ENCODE measurements around the gene MYOM3.

Gene MYOM3

GRCh38 chr1:24095140-24095859 lies 16.6 kb downstream of the MYOM3 start:
- no peak for DNase-seq

DNA sequence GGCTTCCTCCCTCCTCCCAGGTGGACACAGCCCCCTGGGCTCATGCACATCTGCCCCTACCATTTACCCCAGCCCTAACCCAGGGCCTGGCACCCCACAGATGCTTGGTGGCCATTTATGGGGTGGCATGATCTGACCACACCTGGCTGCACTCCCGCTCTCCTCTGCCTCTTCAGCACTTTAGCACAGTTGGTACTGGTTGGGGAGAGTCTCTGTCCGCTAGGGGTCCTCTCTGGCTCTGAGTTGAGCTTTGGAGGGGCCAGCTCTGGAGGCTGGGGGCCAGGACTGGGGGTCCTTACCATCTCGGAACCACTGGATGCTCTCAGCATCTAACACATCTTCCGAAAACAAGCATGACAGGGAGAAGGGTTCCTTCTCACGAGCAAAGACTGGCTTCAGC lies 17.4 kb downstream of the MYOM3 start:
- no peak for DNase-seq

DNA sequence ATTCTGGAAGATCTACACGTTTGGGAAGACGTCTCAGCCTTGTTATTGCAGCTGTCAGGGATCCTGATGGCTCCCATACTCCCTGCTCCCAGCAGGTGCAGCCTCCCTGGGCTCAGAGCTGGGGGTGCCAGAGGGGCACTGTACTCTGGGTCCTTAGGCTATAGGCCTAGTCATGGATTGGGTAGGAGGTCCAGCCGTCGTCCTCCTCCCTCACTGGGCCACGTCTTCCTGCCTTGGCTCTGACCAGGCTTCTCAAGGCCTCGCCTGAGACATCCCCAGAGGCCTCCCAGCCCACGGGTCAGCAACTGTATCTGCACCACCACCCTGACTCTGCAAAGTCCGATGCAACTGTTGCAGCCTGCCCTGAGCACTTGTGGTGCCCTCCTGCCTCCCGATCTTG lies 18.2 kb downstream of the MYOM3 start:
- DNase-seq = no peak

- DNase-seq = no peak
Observed at GRCh38 chr1:24092979-24093378, 19.0 kb downstream of the MYOM3 start.

GRCh38 chr1:24091971-24092482 lies 19.9 kb downstream of the MYOM3 start:
- no peak for DNase-seq

- DNase-seq = no peak
Observed at GRCh38 chr1:24090736-24091135, 21.2 kb downstream of the MYOM3 start.

DNA sequence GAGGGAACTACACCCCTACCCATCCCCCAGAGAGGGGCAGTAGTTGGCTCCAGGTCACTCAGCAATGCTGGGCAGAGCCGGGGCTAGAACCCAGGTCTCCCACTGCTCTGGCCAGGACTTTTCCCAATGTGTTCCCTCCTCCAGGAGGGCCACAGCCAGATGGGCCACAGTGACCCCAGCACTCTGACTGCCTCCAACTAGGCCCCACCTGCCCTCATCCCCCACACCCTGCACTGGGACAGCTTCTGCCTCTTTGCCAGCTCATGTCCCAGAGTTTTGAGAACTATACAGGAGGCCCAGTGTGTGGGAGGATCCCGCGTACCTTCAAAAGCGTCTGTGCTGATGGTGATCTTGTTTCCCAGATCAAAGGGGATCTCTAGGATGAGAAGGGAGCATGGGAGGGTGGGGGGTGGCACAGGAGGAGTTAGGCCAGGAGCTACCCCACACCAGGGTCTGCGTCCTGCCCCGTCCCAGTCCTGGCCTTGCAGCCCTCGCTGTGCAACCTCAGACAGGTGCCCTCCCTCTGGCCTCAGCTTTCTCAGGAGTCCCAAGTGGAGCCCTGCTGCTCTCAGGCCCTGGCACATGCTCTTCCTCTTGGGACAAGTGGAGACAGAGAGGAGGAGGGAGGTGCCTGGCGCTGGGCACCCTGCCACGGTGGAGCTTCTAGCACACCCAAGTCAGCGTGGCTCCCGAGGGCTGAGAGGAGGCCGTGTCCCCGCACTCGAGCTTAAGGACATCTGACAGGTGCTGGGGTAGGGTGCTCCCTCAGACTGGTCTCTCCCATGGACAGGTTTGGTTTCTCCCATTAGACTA lies 22.0 kb downstream of the MYOM3 start:
- DNase-seq = no peak

GRCh38 chr1:24089027-24089742 lies 22.8 kb downstream of the MYOM3 start:
- no peak for DNase-seq

DNA sequence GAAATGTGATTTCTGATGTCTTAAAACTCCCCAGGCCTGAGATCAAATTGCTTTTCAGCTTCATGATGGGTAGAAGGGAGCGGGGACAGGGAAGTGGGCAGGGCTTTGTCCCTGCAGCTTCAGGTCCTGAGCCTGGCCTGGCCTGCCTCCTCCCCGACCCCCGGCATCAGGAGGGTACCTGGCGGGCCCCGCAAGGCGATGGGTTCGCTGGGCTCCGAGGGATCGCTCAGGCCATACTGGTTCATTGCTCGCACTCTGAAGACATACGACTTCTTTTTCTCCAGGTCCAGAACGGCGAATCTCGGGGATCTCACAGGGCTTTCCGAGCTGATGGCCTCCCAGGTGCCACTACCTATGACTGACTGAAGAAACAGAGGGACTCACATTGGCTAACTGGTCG lies 25.5 kb downstream of the MYOM3 start:
- no peak for DNase-seq

DNA sequence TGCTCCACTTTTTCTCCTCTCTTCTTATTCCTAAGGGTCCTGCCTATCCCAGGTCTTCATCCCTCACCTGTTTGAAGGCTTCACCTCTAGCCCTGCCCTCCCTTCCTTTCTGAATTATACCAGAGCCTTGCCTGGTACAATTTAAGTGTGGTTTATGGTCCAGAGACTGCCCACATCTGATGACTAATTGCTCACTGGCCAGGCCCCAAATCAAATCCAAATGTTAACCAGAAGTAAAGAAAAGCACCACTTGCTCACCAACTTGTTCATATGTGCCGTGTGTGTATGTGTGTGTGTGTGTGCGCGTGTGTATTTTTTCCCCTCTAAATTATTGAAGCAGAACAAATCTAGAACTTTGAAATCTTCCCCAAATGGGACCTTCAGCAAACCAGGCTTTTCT lies 26.4 kb downstream of the MYOM3 start:
- DNase-seq = no peak

- DNase-seq = no peak
Observed at GRCh38 chr1:24085007-24085406, 26.9 kb downstream of the MYOM3 start.

GRCh38 chr1:24084050-24084449 lies 27.9 kb downstream of the MYOM3 start:
- DNase-seq = no peak

DNA sequence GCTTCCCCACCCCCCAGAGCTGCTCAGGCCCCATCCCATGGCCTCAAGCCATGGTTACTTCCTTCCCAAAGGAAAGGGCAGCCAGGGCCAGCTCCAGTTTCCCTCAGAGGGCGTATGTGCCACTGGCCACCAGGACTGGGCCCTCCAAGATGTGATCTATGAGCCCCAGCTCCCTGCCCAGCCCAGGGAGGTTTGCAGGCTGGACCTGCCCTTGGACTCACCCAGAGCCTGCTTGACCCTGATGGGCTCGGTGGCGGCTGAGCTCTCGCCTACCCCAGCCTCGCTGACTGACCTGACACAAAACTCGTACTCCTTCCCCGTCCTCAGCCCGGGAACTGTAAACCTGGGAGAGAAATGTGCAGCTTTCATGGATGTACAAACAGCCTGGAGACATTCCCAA lies 29.6 kb downstream of the MYOM3 start:
- DNase-seq = no peak

GRCh38 chr1:24081190-24081589 lies 30.7 kb downstream of the MYOM3 start:
- no peak for DNase-seq

GRCh38 chr1:24080131-24080530 lies 31.8 kb downstream of the MYOM3 start:
- no peak for DNase-seq

DNA sequence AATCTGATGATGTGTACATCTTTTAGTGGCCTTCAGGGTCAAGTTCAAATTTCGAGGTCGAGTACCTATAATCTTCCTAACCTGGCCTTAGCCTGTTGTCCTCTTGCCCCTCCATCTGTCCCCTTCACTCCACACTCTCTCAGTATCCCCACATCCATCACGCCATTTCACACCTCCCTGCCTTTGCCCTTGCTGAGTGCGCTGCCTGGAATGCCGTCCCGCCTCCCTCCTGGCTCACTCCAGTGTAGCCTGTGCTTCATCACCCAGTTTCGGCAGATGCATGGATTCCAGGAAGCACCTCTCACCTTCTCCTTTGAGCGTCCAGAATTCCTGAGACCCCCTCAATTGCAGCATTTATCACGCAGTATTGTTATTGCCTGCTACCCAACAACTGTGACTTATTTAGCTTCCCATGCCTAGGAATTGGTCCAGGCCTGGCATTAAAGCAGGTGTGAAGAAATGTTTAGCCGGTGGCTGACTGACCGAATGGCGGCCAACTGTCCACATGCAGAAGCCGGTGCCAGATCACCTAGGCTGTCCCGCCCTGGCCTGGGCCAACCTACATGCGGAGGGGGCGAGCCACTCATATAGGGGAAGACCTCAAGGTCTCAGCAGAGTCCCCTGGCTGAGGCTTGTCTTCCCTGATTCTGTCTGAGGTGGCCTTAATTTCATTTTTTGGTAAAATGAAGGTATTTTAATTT lies 34.5 kb downstream of the MYOM3 start:
- no peak for DNase-seq

DNA sequence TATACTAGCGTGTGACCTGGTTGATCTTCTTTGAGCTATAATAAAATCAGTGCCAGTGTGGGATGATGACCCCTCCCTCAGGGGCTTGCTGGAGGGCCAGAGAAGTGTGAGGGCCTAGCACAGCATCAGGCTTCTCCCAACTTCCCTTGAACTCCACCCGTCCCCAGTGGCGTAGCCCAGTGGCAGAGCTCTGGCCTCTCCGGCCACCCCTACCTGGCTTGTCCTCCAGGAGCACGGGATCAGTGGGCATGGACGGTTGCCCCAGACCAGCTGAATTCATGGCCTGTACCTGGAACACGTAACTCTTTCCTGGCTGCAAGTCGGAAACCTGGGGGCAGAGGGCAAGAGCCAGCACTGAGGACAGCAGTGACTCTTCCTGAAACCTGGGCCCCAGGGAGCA lies 36.0 kb downstream of the MYOM3 start:
- DNase-seq = no peak

GRCh38 chr1:24075590-24075854 lies 36.4 kb downstream of the MYOM3 start:
- no peak for DNase-seq

DNA sequence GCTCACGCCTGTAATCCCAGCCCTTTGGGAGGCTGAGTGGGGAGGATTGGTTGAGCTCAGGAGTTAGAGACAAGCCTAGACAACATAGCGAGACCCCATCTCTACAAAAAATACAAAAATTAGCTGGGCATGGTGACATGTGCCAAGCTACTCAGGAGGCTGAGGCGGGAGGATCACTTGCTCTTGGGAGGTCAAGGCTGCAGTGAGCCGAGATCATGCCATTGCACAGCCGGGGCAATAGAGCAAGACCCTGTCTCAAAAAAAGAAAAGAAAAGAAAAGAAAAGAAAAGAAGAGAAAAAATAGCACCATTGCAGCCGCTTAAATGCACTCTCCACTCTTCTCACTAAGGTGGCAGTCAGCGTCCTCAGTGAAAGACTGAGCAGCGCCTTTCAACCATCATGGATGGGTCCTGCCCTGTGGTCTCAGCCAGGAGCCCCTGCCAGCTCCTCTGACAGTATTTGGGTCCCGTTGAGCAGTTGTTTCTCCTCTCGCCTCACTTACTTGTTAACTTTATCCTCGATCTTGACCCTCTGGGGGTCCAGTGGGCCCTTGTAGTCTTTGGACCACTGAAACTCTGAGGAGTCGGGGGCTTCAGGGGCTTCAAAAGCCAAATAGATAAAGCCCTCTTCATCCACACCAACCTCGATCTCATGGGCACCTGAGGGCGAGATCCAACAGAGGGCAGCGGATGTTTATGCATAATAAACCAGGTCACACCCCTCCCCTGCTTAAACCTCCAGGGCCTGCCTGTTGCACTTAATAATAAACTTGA lies 36.9 kb downstream of the MYOM3 start:
- no peak for DNase-seq

DNA sequence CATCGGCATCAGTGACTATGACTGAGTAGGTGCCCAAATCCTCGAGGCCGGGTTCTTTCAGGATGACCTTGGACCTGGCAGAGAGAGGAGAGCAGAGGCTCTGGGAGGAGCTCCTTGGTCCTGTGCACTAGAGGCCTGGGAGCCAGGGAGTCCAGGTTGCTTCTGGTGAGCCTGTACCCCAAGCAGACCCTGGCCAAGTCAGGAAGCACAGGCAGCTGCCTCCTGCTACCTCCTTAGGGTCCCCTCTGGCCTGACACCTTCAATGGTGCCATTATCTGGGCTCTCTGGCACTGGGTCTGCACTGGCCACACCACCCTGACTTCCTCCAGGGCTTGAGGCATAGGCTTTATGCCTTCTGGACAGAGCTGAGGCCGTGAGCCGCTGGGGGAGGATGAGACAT lies 37.7 kb downstream of the MYOM3 start:
- no peak for DNase-seq

DNA sequence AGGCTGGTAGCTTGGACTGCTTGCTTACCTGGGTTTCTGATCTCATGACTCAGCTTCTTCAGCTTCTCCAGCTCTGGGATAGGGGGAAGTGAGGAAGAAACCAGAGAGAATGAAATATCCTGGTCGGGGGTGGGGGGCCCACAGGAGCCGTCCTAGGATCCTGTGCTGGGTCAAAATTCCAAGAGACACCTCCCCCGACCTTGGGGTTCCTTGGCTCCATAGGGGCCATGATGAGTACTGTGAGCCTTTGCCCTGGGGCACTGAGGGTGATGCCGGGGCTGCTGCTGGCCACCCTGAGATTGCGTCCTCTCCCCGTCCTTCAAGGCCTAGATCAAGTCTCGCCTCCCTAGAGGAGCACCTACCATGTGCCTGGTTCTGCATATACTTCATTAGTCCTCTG lies 40.0 kb downstream of the MYOM3 start:
- DNase-seq = no peak

GRCh38 chr1:24070821-24071393 lies 41.0 kb downstream of the MYOM3 start:
- DNase-seq = peak; percentile 49

Measured in T-helper 9 cell (primary cell).